ENCODE results near the gene RUNX1.

RUNX1 gene

DNA sequence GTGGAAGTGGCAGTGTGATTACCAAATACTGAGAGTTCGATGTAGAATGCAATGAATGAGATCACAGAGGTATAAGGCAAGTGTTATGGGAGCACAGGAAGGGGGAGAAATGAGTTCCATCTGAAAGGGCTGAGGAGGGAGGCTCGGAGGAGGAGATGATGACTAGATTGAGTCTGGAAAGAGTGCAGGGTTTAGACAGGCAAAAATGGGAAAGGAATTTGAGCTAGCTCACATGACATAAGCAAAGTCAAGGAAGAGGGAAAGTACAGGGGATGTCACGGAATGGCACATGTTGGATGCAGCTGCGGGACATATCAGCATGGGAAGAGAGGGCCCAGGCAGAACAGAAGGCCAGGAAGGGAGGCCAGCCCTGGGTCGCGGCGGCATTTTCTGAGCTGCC, 132.7 kb downstream of the RUNX1 start:
- FAIRE-seq (no peak), DNase-seq (ENCODE audit: insufficient read length, low spot score) (no peak)
- TF ChIP-seq POLR2A (IDR thresholded peaks at IDR 0.05; ENCODE audit: low read depth, low read length): no peak

DNA sequence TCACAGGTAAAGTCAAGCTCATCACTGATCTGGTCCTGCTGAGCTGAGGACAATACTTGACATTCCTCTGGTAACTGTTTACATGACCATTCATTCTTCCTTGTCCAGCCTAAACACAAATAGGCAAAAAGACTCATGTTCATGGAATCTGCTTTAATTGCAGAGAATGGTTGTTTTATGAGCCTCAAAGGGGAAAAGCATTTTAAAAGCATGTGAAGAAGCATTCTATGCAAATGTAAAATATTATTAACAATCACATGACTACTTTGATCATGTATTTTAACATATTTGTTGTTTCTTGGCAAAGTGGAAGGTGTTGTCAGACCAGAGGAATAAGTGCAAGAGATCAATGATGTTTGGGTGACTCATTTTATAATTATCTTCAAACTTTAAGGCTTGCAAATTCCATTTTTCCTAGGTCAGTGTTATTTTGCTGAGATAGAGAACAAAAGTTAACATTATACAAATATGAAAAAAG, 133.7 kb downstream of the RUNX1 start:
- no peak for FAIRE-seq
- DNase-seq (ENCODE audit: insufficient read length, low spot score): no peak
- TF ChIP-seq POLR2A (IDR thresholded peaks at IDR 0.05; ENCODE audit: low read depth, low read length): no peak

DNA sequence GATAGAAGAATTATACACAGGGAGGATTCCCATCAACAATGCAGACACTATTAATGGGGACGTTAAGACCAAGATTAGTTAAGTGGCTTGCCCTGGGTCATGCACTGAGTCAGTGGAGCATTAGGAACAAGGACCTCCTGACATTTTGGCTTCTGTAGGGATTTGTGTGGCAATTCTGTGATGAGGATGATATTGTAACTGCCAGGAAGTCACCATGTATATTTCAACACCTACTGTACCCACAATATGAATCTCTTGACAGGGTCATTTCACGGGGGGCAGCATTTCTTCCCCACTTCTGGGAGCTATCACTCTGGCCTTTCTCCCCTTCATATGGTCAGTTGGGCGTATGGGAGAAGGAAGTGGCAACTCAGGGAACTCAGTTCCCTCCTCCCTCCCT, 134.9 kb downstream of the RUNX1 start:
- no peak for FAIRE-seq
- TF ChIP-seq POLR2A (IDR thresholded peaks at IDR 0.05; ENCODE audit: low read depth, low read length): no peak

DNA sequence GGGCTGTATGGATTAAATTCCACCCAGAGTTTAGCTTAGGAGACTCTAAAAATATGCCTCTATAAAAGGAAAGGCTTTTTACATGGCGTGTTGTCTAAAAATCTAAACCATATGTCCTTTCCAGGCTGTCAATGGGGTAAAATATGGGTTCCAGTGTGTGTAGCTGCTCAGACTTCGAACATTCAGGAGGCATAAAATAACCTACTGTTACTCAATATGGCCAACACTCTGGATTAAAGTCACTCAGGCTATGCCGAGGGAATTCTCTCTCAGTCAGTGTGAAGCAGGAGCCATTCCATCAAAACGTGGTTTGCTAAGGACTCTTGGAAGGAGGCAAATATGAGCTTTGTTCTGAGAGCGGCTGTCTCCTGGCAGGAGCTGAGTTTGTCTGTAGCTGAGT, 135.3 kb downstream of the RUNX1 start:
- DNase-seq (ENCODE audit: insufficient read length, low spot score) (no peak), FAIRE-seq (no peak)
- no peak for TF ChIP-seq POLR2A (IDR thresholded peaks at IDR 0.05; ENCODE audit: low read depth, low read length)

More for the DNA sequence above, 134.9 kb downstream of the RUNX1 start:
- DNase-seq (ENCODE audit: insufficient read length, low spot score): no peak

DNA sequence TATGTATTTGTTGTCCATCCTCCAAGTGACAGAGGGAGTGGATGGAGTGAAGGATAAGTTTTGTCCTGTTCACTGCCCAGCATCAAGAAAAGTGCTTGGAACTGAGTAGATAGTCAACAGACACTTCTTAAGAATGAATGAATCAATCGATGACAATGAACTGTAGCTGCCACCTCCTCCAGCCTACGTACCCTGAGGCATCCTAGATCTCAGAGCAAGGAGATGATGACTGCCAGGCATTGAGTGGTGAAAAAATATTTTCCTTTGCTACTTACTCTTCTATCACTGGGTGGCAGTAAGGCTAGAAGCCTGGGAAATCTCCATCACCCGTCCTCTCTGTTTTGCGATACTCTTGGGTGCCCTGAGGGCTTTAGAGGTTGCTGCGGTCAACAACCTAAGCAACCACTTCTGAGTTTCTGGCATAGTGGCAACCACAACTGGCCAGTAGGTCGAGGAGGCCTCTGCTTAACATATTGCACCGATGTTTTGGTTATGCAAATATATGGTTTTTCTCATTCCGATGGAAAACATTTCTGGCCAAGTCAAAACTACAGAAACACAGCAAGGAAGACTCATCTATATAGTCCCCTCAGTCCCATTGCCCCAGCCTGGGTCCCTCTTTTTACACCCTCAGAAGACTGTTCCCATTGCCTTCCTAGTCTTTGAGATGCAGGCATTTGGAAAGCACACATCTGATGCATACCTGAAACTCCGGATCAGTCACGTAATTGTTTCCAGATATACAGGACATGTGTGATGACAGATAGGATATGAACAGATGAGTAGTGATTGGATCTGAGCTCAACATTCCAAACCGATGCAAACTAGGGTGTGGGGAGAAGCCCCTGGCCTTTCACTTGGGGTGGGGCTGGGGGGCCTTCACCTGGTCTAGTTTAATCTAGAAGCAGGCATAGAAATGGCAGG, 136.8 kb downstream of the RUNX1 start:
- FAIRE-seq: no peak
- no peak for TF ChIP-seq POLR2A (IDR thresholded peaks at IDR 0.05; ENCODE audit: low read depth, low read length)
- DNase-seq (ENCODE audit: insufficient read length, low spot score): no peak

DNA sequence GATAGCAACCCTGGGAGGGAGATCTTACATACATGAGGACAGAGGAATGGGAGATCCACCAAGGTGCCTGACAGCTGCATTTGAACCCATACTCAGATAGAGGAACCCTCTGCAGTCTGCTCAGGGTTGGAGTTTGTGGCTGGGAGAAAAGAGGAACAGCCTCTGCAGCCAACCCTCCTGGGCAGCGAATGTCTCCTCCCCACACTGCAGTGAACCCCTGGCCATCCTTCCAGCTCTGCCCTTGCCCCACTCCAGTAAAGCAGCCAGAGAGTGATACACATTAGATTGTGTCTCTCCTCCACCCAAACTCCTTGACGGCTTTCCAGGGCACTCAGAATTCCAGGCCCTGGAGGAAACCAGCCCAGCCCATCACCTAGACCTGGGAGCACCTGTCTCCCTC, 137.7 kb downstream of the RUNX1 start:
- no peak for TF ChIP-seq POLR2A (IDR thresholded peaks at IDR 0.05; ENCODE audit: low read depth, low read length)
- DNase-seq (ENCODE audit: insufficient read length, low spot score): no peak
- no peak for FAIRE-seq

DNA sequence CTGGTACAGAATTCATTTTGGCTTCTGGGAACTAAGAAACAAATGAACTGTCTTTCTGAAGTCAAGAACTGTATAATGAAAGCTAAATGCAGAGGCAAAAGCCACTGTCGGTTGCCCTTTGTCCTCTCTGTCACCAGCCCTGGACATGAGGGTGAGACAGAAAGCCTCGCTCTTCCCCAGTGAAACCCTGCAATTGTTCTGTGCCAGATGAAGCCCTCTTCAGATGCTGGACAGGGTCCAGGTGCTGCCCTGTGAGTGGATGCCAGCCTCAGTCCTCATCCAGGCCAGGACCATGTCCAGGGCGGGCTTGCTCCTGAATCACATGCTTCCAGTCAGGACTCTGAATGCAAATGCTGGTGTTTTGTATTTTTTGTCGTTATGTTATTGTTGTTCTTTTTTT, 138.7 kb downstream of the RUNX1 start:
- no peak for DNase-seq (ENCODE audit: insufficient read length, low spot score)
- no peak for TF ChIP-seq POLR2A (IDR thresholded peaks at IDR 0.05; ENCODE audit: low read depth, low read length)
- FAIRE-seq: no peak

DNA sequence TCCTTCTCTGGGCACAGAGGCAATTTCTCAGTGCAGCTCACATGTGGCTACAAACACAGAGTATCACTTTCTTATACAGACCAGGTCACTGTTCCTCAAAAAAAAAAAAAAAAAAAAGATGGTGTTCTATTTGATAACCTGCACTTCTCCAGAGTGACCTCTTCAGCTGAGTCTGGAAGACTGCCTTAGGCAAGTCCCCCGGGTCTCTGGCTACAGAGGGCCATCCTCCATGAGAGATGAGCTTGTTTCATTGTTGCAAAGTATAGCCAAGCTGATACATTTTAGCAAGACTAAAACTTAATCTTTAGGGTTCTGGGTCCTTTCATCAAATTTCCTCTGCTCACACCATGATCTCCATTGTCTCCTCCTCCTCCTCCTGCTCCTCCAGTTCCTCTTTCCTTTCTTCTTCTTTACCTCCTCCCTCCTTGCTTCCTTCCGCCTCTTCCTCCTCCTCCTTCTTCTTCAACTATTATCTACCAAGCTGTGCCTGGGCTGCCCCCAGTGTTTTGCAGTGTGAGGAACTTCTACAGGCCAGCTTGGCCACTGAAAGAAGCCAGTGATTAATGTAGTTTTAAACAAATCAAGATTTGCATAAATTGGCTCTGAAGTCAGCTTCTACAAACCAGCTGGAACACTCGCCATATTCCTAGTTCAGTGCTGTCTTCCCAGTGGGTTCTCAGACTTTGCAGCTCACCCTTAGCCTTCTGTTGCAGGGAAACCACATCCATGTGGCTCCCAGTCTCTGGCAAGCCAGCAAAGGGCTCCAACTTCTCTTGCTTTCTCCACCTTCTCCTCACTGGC, 139.4 kb downstream of the RUNX1 start:
- DNase-seq (ENCODE audit: insufficient read length, low spot score) (no peak), FAIRE-seq (no peak)
- TF ChIP-seq POLR2A (IDR thresholded peaks at IDR 0.05; ENCODE audit: low read depth, low read length): no peak

DNA sequence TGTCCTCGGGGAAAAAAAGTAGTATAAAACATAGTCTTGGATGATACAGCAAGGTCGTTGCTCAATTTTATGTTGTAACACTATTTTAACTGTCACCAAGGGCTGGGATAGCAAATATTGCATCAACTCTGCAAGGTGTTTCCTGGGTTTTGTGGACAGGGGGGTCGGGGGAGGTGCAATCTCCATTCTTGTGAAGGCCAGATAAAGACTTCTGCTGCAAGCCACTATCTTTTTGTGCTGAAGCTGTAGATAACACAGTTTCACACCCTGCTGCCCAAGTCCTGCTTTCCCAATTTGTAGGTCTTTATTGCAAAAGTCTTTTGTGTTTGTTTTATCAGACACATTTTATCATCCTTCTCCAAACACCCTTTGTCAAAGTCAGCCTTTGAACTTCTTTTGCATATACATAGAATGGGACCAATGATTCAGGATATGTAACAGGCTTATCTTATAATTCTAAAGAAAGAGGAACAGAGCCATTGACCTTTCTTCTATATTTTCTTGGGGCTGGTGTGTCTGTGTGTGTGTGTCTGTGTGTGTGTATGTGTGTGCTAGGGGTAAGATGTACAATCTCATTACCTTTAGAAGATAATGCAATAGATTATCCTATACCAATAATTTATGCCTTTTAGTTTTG, 140.6 kb downstream of the RUNX1 start:
- FAIRE-seq: no peak
- no peak for DNase-seq (ENCODE audit: insufficient read length, low spot score)
- no peak for TF ChIP-seq POLR2A (IDR thresholded peaks at IDR 0.05; ENCODE audit: low read depth, low read length)

DNA sequence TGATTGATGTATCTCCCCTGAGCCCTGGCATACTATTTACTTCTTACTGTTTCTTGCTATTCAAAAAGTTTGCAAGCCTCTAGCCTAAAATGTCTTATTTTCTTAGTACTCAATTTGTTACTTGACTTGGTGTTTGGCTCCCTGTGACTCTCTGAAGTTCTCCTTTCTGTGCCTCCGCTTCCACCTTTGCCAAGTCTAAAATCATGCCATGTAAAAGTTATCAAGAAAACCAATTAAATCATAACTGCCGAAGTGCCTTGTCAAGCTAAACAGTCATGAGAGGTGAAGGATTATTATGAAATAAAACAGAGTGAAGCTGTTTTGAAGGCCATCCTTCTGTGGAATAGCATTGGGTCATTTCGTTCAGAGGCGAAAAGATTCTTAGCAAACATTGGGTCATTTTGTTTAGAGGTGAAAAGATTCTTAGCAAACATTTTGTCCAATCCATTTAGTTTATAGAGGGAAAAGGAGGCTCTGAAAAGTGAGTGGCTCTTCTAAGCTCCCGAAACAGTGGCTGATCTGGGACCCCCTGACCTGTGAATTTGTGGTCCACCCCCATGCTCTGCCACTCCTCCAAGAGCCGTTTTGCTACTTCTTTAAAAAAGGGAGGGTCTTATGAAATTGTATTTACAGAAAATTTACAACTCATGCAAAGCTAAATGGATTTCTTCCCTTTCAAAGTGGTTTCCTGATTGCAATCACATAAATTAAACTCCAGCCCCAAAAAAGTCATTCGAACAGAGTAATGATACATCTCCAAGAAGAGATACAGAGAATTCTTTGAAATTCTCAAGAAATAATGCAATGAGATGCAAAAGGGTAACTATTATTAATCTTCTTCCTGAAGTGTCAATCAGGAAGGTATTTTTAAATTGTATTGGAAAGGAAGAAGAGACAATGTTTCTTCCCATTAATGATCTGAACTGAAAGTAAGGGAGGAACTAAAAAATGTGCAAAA, 141.4 kb downstream of the RUNX1 start:
- no peak for TF ChIP-seq POLR2A (IDR thresholded peaks at IDR 0.05; ENCODE audit: low read depth, low read length)
- DNase-seq (ENCODE audit: insufficient read length, low spot score) (no peak), FAIRE-seq (no peak)

DNA sequence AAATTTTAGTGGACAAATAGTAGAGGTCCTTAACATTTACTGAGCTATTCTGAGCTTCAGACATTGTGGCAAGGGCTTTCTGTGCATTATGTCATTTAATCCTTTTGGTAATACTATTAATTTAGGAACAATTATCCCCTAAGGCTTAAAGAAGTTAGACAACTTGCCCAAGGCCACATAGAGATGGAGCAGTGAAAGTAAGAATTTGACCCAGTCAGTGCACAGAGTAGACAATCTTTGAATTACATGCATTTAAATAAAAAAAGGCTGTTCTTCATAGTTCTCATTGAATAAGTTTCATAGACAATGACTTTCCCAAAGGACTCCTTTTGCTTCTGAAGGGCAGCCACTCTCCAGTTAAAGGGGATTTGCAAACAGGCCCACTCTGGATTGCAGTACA, 142.7 kb downstream of the RUNX1 start:
- no peak for TF ChIP-seq POLR2A (IDR thresholded peaks at IDR 0.05; ENCODE audit: low read depth, low read length)
- FAIRE-seq: no peak

DNA sequence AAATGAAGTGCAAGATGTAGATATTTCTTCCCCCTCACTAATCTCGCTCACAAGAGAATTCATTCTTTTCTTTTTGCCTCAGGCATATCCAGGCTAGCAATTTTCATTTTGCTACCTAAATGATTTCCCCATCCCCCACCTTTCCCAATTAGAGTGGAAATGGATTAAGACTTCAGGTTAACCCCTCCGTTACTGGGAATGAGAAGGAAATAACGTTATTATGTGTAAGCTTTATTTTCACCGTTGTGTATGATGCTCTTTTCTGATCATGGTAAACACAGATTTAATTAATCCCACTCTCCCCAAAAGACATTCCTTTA, 143.9 kb downstream of the RUNX1 start:
- FAIRE-seq (no peak), DNase-seq (ENCODE audit: insufficient read length, low spot score) (no peak)
- TF ChIP-seq POLR2A (IDR thresholded peaks at IDR 0.05; ENCODE audit: low read depth, low read length): no peak

More for the DNA sequence above, 142.7 kb downstream of the RUNX1 start:
- no peak for DNase-seq (ENCODE audit: insufficient read length, low spot score)

DNA sequence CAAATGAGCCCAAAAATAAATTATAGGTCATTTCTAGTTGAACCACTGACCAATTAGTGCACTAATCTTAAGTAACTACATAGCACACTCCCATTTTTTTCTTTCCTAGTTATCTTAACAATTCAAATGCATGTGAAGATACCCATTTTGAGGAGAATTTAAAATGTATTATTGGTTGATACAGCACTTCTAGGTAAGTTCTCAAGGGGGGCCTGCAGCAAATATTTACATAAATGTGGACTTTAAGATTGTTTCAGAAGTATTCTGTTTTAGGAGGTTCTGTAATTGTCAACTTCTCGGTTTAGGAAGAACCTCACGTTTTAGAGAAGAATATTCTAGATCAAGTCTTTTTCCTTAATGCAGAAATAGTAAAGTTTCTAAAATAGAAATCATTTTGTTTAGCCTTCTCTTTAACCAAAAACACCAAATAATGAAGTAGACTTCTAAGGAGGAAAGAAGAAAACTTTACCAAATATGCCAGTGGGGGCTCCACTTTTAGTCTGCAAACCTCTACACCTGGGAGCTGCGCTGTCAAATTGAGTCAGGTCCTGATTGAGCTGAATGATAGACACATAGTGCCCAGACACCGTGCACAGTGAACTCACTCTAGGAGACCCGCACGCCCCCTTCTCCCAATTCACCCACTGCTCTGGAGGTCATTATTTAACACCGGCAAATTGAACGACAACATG, 144.4 kb downstream of the RUNX1 start:
- TF ChIP-seq POLR2A (IDR thresholded peaks at IDR 0.05; ENCODE audit: low read depth, low read length): no peak
- no peak for DNase-seq (ENCODE audit: insufficient read length, low spot score)
- no peak for FAIRE-seq
